Spleen (tissue), 7 donors: ENCODE measurements around the gene GSDMA.
A peak's percentile ranks its signal among the peaks of the same experiment; 100 is the strongest.

Experiments used
- CTCF ChIP-seq, 11 experiments: fragments of 200-600 bp in 7 of 11; fragments of 450-650 bp in 4 of 11; sonication (generic) in 4 of 11; IDR thresholded peaks in 8 of 11; conservative IDR thresholded peaks in 3 of 11; 1 replicate in 7 of 11; 2 replicates in 4 of 11; pipeline versions ENCODE4 v1.4.0 to v1.8.0; 2016 to 2021; ENCODE audit warnings: antibody characterized with exemption in 11 of 11, inconsistent platforms in 4 of 11, mild to moderate bottlenecking in 1 of 11
- POLR2AphosphoS5 ChIP-seq, 3 donors: sonication (generic); formaldehyde crosslinking; IDR thresholded peaks; one replicate each; pipeline ENCODE4 v1.5.1; 2017; ENCODE audit warnings: antibody characterized with exemption in 3 of 3
- donor health status: DM: no; HTN: no; CAD: no; lungs with moderate emphysema.
- donor health status: DM: no; HTN: no; CAD: no.
- donor health status: DM: no; HTN: no; CAD: no.

GRCh38 chr17:39927929-39928857 lies 34.6 kb upstream of the GSDMA start:
- TF ChIP-seq CTCF (IDR thresholded peaks at IDR 0.05 in 8 of 11, conservative IDR thresholded peaks at IDR 0.05 in 3 of 11) (peak in 1 of 11 experiments; percentile 3), POLR2AphosphoS5 (IDR thresholded peaks at IDR 0.05) (peak in 1 of 3 donors; percentile 35)
